GM19035 (cell line): ENCODE results near the gene MED13L.
"Not testable (repeated sequence)": the region's sequence is repeated elsewhere in the genome, so short reads cannot be mapped to it uniquely, and the experiment has no call there.

Source experiments
- ATAC-seq: cut with Tn5 transposase; IDR thresholded peaks from one replicate; pipeline ENCODE4 v1.9.1; 2021; ENCODE audit not compliant: unreplicated experiment

Gene MED13L

DNA sequence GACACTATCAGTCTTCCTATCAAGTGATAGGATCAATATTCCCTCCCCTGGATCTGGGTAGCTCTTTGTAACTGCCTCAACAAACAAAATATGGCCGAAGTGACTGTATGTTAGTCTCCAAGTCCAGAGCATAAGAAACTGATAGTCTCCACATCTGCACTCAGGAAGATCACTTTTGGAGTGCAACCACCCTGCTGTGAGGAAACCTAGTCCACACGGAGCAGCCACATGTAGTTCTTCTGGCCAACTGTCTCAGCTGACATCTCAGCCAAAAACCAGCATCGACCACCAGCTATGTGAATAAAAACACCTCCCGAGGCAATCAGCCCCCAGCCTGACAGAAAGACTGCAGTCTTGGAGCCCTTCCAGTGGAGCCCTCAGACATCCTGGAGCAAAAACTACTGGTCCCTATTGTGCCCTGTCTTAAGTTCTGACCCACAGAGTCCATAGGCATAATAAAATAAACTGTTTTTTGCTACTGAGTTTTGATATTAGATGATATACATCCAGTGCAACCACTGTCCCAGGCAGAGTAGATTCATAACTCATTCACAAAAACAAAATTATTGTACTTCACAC lies 143.8 kb downstream of the MED13L start:
- no peak for ATAC-seq

DNA sequence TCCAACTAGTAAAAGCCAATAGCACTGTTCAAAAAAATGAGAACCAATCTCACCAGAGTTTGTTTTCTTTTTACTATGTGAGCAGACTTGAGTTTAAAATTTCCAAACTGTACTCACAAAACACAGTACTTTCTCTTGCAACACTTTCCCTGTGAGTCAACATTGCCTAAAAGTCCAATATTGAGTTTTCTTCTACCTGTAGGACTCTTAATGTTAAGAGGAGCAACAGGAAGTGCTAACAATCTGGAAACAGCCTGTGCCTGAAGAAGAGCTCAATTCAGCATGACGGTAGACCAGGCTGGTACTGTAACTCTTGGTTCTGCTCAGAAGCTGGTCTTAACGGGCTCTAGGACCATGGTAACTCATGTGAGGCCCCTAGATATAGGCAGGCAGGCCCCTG lies 144.3 kb downstream of the MED13L start:
- no peak for ATAC-seq

DNA sequence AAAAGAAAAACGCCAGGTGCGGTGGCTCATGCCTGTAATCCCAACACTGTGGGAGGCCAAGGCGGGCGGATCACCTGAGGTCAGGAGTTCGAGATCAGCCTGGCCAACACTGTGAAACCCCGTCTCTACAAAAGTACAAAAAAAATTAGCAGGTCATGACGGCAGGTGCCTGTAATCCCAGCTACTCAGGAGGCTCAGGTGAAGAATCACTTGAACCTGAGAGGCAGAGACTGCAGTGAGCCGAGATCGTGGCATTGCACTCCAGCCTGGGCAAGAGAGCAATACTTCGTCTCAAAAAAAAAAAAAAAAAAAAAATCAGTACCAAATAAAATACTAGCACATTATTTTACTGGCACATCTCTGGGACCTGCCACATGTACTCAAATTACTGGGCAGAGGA lies 145.5 kb downstream of the MED13L start:
- ATAC-seq = not testable (repeated sequence)

- no peak for ATAC-seq
These were observed 146.3 kb downstream of the MED13L start for GRCh38 chr12:116131176-116131575.

- ATAC-seq = no peak
These were observed 147.1 kb downstream of the MED13L start for GRCh38 chr12:116130431-116130830.

GRCh38 chr12:116128779-116129178 lies 148.7 kb downstream of the MED13L start:
- no peak for ATAC-seq

GRCh38 chr12:116127859-116128258 lies 149.6 kb downstream of the MED13L start:
- no peak for ATAC-seq

GRCh38 chr12:116126610-116127009 lies 150.9 kb downstream of the MED13L start:
- ATAC-seq = no peak

- ATAC-seq = no peak
These were observed 151.4 kb downstream of the MED13L start for GRCh38 chr12:116125956-116126566.

DNA sequence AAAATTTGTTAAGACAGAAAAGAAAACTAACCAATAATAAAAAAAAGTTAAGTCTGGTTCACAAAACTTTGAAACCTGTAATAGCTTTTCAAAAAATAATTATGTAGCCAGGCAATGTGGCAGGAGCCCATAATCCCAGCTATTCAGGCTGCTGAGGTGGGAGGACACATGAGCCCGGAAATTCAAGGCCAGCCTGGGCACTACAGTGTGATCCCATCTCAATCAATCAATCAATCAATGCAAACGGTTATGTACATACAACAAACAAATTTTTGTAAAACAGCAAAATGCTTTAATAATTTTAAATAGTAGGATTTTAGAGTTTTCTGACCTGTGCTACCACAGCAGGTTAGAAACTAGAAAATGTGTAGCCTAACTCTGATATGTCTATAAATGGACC lies 152.4 kb downstream of the MED13L start:
- ATAC-seq = no peak

GRCh38 chr12:116123451-116124258 lies 153.8 kb downstream of the MED13L start:
- peak; percentile 55 for ATAC-seq

GRCh38 chr12:116122628-116123027 lies 154.9 kb downstream of the MED13L start:
- ATAC-seq = no peak

DNA sequence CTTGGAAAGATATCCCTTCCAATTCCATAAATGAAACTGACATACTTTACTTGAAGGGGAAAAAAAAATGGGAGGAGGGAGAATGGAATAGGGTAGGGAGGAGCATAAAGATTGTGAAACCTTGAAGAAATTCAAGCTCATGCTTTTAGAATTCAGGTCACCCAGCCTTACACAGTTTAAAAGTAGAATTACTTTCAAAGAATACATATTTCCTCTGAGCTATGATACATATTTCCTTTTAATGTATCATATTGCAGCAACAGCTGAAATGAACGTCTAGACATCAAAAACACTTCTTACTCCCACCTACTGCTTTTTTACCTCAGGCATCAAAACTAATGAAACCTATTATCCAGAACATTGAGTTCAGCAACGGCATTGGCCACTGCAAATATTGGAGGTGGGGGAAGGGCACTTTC lies 156.0 kb downstream of the MED13L start:
- no peak for ATAC-seq

DNA sequence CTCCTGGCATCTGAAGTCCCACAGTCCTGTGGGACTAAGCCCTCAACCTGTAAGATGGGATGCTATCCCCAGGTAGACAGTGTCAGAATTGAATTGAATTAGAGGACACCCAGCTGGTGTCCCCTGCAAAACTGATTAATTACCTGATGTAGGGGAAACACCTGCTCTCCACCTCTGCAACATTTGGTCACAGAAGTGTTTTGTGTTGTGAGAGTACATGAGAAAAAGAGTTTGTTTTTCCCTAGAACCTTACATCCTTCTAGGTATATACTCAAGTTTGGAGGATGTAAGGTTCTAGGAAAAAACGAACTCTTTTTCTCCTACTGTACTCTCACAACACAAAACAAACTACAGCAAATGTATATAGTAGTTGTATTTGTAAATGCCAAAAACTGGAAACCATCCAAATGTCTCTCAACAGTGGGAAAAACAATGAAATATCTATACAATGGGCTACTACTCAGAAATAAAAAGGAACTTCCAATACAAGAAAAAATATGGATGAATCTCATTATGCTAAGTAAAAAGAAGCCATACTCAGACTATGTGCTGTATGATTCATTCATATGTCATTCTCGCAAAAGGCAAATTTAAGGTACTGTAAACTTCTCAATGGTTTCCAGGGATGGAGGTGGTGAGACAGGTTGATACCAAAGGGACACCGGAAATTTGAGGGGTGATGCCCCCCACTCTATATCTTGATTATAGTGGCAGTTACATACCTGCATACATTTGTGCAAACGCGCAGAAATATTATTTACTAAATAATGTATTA lies 160.7 kb downstream of the MED13L start:
- no peak for ATAC-seq

GRCh38 chr12:116113398-116114130 lies 163.9 kb downstream of the MED13L start:
- no peak for ATAC-seq

- no peak for ATAC-seq
These were observed 170.6 kb downstream of the MED13L start for GRCh38 chr12:116106870-116107269.

DNA sequence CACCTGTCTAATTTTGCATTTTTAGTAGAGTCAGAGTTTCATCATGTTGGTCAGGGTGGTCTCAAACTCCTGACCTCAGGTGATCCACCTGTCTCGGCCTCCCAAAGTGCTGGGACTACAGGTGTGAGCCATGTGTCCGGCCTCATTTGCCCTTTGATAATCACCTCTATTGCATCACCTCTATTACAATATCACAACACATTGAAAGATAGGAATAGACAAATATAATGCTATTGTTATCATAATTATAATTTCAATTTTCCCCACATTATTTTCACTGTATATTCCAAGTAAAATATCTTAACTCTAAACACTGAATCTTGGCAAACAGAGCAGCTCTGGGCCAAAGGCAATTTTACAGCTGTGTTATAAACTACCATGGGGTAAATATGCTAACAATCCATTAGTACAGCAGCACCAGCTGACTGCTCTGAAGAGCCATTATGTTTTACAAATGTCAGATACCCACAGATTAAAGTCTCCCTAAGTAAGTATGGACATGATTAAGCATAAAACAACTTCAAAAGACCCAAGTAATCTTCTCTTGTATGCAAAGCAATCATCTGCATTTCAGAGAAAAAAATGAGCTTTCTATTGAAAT lies 173.2 kb downstream of the MED13L start:
- ATAC-seq = no peak

DNA sequence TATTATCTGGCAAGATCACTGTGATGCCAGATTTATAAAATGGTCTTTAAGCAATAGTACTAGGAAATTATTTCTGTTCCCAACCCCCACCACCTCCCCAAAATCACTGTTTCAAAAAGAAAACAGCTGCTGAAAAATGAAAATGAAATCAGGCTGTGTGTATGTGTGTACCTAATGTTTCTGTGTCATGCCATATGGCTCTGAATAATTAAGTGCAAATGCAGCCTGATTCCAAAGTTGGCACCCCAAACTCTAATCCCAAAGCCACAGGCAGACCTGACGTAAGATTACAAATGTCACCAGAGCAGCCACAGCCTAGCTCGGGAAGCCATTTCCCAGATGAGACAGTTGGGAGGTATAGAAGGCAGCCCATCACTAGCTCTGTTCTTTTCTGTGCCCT lies 175.5 kb downstream of the MED13L start:
- no peak for ATAC-seq

DNA sequence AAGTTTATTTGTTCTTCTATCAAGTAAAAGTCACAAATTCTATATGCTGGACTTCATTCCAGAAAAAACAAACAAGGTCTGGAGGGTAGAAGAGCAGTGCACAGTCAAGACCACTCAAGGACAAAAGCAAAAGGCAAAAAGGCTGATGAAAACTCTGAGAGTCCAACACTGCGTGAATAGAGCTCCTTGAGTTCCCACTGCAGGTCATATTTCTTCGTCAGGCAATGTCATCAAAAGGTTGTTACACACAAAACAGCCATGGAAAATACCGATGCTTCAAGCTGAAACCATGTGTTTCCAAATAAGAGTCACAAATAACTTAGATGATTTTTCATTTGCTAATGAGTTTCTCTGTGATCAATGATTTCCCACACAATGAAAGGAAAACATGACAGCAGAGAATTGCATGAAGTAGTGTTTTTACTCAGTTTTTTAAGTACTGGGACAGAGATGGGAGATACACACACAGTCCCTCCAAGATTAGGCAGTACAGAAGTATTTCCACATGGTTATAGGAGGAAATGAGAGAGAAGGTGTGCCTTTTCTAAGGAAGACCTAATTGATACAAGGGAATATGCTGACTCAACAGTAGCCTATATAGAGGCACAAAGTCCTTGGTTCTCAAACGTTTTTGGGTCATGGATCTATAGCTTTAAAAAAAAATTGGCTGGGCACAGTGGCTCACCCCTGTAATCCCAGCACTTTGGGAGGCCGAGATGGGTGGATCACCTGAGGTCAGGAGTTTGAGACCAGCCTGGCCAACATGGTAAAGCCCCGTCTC lies 177.7 kb downstream of the MED13L start:
- no peak for ATAC-seq

DNA sequence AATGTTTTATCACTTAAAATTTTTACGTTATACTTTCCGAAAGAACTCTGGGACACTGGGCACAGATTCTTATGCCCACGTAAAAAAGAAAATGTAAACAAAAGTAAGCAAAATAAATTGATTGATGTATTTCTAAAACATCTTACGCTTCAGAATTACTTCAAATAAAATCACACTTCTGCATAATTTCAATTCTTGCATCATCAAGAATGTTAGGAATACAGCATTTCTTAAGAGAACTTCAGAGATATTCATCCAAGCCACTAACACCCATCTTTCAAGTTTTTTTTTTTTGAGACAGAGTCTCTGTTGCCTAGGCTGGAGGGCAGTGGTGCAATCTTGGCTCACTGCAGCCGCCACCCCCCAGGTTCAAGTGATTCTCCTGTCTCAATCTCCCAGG lies 180.6 kb downstream of the MED13L start:
- ATAC-seq = no peak
